GM19023 (cell line): ENCODE data around the gene NR3C1.
A peak's percentile ranks its signal among the peaks of the same experiment; 100 is the strongest.

Experiments
- ATAC-seq: cut with Tn5 transposase; IDR thresholded peaks from one replicate; pipeline ENCODE4 v1.9.1; 2021; ENCODE audit warnings: mild to moderate bottlenecking, moderate library complexity; ENCODE audit not compliant: unreplicated experiment

NR3C1 gene

GRCh38 chr5:143426437-143426991, 23.0 kb upstream of the NR3C1 start:
- ATAC-seq: peak; percentile 63

GRCh38 chr5:143425835-143426234, 22.3 kb upstream of the NR3C1 start:
- no peak for ATAC-seq

- ATAC-seq: peak; percentile 62
Measured at GRCh38 chr5:143418140-143418866, 14.8 kb upstream of the NR3C1 start.

- ATAC-seq: no peak
Measured at GRCh38 chr5:143417503-143418139, 14.1 kb upstream of the NR3C1 start.

- ATAC-seq: no peak
Measured at GRCh38 chr5:143416411-143416810, 12.9 kb upstream of the NR3C1 start.

GRCh38 chr5:143413958-143414669, 10.6 kb upstream of the NR3C1 start:
- ATAC-seq: peak; percentile 58

GRCh38 chr5:143412661-143413342, 9.3 kb upstream of the NR3C1 start:
- ATAC-seq: no peak

- ATAC-seq: no peak
Measured at GRCh38 chr5:143409926-143410325, 6.4 kb upstream of the NR3C1 start.

GRCh38 chr5:143406408-143406807, 2.9 kb upstream of the NR3C1 start:
- no peak for ATAC-seq

GRCh38 chr5:143405849-143406098, 2.3 kb upstream of the NR3C1 start:
- ATAC-seq: no peak

GRCh38 chr5:143405063-143405848, 1.8 kb upstream of the NR3C1 start:
- ATAC-seq: peak; percentile 21

- ATAC-seq: peak; percentile 28
Measured at GRCh38 chr5:143404416-143405062, 1.1 kb upstream of the NR3C1 start.

- ATAC-seq: peak; percentile 10
Measured at GRCh38 chr5:143403334-143403592, 223 bp downstream of the NR3C1 start.

- ATAC-seq: no peak
Measured at GRCh38 chr5:143402553-143403333, 743 bp downstream of the NR3C1 start.

GRCh38 chr5:143402017-143402552, 1.4 kb downstream of the NR3C1 start:
- ATAC-seq: no peak

GRCh38 chr5:143401227-143402016, 2.1 kb downstream of the NR3C1 start:
- ATAC-seq: no peak

- ATAC-seq: no peak
Measured at GRCh38 chr5:143400541-143401226, 2.8 kb downstream of the NR3C1 start.
